ENCODE results near the gene GIPC2.
"Not testable (repeated sequence)": the region's sequence is repeated elsewhere in the genome, so short reads cannot be mapped to it uniquely, and the experiment has no call there.

GIPC2 gene

DNA sequence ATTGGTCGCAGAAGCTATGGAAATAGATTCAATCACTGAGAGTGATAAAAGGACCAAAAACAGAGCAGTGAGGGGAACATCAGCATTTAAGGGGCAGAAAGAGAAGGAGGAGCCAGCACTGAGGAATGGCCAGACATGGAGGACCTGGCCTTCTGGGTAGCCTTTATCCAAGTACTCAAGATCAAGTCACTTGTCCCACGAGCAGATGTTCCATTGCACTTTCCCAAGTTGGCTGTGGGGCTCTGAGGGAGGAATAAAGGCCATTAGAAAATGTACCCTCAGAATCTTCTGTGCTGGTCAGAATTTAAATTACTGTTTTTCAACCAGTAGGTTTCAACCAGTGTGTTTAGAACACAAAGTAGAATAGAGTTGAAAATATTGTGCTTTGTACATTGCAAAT, 55.3 kb downstream of the GIPC2 start:
- DNase-seq: no peak

DNA sequence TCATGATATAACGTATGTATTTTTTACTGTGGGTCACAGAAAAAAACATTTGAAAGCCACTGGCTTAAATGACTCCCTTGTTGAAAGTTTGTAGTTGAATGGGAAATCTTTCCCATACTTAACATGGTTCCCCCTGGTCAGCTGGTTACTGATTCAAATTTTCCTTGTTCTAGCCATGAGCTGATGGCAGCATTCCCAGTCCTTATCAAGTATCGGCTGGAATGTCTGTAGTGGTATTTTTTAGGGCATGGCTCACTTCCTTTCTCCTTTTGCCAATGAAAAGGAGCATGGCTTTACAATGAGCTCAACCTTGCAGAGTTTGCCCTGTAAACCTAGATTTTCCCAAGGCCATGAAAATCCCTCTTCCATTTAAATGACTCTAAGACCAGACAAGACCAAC, 55.7 kb downstream of the GIPC2 start:
- DNase-seq: peak; percentile 15

DNA sequence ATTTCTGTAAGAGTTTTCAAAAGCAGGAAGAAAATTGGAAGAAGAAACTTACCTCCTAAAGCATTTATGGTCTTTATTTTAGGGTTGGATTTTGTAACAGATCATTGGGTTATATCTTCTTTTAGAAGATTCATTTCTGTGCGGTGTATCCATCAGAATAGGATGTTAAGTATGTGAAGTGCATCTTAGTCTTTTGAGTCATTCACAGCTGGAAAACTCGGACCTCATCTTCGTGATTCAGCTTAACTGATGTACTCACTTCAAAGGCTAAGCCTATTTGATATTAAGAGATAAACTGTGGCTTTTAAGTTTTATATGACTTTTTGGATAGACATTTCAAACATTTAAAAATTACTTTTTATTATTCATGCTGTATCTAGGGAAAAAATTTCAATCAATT, 56.3 kb downstream of the GIPC2 start:
- no peak for DNase-seq

DNA sequence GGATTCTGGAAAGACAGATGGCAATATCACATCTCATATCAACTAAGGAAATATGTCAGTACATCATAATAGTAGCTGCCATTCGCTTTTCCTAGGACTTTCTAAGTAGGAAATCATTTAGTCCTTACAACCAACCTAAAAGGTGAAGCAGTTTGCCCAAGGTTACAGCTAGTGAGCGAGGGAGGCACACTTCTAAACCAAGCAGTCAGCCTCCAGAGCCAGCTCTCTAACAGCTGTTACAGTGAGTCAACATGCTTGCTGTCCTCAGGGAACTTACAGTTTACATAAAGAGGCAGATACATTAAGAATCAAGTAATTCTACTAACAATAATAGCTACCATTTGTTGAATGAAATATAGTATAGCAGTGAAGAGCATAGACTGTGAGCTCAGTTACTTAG, 57.1 kb downstream of the GIPC2 start:
- DNase-seq: no peak

DNA sequence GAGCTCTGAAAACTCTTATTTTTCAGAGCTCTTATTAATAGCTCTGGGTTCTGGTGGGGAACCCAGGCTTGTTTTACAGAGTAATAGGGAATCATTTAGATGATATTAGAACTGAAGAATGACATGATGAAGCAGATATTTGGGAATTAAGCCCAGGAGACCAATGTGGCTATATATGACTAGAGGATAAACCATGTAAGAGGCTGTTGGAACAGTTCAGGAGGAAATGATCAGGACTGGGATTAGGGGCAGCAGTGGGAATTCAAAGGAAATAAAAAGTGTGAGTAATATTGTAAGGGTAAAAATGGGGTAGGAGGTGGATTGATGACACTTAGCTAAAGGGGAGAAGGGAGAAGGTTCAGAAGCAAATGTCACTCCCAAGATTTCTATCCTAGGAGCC, 58.6 kb downstream of the GIPC2 start:
- DNase-seq: no peak

DNA sequence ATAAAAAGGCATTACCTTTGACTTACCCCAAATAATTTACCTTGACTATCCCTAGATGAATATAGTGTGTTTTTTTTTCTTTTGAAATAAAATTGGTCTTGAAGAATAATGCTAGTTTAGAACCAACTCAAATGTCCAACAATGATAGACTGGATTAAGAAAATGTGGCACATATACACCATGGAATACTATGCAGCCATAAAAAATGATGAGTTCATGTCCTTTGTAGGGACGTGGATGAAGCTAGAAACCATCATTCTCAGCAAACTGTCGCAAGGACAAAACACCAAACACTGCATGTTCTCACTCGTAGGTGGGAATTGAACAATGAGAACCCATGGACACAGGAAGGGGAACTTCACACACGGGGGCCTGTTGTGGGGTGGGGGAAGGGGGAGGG, 63.9 kb downstream of the GIPC2 start:
- DNase-seq: not testable (repeated sequence)

DNA sequence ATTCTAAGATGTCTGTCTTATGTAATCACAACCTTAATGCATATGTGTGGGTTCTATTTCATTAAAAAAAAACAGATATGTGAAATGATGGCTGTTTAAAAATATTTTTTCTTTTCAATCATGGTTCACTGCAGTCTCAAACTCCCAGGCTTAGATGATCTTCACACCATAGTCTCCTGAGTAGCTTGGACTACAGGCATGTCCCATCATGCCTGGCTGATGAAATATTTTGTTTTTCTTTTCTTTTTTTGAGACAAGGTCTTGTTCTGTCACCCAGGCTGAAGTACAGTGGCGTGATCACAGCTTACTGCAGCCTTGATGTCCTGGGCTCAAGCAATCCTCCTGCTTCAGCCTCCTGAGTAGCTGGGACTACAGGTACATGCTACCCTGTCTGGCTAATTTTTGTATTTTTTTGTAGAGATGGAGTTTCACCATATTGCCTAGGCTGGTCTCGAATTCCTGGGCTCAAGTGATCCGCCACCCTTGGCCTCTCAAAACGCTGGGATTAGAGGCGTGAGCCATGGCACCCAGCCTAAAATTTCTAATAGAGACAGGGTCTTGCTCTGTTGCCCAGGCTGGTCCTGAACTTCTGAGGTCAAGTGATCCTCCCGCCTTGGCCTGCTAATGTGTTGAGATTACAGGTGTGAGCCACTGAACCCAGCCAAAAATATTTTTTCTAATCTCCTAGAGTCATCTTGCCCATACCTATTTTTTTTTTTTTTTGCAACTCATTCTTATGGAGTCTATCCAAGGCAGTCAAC, 67.6 kb downstream of the GIPC2 start:
- DNase-seq: no peak

DNA sequence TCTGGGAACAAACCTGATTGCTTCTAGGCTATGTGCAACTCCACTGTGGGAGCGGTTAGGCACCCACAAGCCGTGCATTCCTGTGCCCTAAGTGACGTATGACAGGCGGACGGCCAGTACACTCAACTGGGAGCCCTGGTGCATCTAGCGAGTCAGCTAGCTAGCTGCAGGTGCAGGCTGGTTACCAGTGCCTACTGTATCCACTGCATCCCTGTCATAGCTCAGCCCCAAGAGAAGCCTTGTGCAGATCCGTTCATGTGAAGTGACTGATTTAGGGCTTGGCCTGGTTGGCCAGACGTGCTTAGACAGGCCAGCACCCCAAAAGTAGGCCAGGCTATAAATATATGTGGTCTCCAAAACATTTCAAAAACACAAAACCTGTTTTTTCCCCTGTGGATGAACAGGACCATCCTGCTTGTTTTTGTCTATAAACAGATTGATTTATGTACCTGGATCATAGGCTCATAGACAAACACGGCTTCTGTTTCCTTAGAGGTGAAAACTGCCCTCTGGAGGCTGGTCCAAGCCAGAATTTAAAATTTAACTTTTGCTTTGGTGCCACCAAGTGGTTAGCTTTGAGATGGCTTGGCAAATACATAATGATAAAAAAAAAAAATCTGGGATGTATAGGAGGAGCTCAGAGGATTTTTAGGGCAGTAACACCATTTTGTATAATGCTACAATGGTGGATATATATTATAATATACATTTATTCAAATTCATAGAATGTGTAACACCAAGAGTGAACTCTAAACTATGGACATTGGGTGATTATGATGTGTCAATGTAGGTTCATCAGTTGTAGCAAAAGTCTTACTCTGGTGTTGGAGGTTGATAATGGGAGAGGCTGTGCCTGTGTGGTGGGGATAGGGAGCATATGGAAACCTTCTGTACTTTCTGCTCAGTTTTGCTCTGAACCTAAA, 68.5 kb downstream of the GIPC2 start:
- DNase-seq: peak; percentile 78

DNA sequence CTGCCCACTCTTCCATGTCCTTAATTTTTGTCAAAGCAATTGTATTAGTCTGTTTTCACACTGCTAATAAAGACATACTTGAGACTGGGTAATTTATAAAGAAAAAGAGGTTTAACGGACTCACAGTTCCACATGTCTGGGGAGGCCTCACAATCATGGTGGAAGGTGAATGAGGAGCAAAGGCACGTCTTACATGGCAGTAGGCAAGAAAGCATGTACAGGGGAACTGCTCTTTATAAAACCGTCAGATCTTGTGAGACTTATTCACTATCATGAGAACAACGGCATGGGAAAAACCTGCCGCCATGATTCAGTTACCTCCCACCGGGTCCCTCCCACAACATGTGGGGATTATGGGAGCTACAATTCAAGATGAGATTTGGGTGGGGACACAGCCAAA, 74.7 kb downstream of the GIPC2 start:
- not testable (repeated sequence) for DNase-seq

DNA sequence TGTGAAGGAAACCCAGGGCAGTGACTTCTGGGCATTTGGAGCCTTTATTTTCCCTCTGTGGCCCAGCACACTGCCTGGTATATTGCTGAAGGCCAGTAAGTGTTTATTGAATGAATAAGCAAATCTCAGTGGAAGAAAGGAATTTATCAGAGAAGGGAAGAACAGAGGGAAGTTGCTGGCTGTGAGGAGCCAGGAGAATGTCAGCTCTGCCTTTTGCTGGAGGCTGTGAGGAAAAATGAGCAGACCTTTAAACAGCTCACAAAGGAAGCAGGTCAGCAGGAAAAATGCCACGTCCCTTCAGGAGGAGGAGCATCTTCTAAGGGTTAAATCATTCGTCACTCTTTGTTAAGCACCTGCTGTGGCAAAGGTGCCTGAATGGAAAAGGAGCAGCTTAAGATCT, 75.9 kb downstream of the GIPC2 start:
- DNase-seq: no peak

DNA sequence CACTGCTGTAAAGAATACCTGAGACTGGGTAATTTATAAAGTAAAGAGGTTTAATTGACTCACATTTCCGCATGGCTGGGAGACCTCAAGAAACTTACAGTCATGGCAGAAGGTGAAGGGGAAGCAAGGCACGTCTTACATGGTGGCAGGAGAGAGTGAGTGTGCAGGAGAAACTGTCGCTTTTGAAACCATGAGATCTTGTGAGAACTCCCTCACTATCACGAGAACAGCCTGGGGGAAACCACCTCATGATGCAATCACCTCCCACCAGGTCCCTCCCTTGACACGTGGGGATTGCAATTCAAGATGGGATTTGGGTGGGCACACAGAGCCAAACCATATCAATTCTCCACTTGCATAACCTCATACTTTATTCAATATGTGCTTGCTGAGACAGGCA, 76.6 kb downstream of the GIPC2 start:
- no peak for DNase-seq

DNA sequence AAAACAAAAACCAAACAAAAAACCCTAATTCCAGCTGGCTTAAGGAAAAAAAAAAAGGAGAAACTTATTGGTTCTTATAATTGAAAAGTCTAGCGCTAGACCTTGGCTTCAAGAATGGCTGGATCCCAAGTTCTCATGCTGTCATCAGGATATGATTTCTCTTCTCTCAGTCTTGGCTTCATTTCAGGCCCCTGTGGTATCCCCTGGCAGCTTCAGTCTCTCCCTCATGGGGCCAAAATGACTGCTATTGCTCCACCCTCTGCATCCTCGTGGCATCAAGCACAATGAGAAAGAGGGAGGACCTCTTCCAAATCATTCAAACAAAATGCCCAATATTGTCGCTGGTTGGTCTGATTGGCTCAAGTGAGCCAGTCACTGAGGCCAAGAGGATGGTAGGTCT, 80.7 kb downstream of the GIPC2 start:
- DNase-seq: no peak

DNA sequence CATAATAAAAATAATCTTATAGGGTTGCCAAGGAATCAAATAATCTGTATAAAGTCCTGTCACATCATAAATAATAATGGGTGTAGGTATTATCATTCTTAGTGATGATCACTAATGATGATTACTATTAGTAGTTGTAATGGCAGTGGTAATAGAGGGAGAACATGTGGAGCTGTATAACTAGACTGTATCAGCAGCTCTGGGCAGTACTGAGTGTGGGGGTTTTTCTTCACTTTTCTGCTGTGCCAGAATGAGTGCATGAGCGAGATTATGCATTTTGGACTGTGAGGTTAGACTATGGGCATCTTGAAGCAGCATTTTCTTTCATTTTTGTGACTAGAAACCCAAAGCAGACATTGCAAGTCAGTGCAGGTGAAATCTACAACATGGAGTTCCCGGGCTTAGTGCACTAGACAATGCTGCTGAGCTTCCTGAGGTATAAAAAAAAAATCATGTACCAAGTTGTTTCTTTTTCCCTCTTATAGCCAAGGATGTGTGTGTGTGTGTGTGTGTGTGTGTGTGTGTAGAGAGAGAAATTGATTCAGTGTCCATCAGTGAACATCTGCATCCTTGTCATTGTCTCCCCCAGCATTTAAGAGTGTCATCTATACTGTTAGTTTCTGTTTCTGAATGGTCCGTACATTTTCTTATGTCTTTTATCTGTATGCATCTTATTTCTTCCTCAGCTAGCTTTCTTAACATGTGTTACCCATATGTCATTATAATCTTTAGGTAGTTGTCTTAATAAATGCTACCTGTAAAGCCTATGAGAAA, 86.6 kb downstream of the GIPC2 start:
- no peak for DNase-seq

DNA sequence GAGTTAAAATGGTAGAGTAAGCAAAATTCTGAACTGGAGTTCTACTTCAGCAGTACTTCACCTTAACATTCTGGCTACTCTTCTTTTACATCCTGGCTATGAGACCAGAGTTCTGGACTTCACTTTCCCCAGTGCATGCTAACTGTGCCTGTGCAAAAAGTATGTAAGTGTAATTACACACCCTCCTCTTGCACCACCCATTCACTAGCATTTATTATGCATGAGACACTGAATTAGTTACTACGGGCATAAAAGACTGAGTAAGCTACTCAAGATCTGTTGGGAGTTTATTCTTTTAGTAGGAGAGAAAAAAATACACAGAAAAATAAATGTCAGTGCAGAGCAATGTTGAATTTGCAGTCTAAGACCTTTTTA, 87.2 kb downstream of the GIPC2 start:
- no peak for DNase-seq

DNA sequence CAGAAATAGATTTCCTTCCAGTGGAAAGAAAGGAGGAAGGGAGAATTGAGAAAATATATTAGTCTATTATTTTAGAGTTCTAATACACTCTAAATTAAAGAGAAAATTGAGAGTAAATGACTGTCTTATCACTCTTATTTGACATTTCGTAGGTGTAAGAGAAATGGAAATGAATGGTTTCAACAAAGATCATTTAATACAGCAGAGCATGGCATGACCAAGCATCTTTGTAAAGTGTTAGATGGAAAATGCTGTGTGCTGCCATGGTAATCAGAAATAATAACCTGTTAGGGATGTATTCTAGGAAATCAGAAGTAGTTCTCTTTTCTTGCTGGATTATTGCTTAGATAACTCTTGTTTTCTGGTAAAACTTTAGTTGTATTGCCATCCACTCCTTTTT, 90.9 kb downstream of the GIPC2 start:
- DNase-seq: no peak

DNA sequence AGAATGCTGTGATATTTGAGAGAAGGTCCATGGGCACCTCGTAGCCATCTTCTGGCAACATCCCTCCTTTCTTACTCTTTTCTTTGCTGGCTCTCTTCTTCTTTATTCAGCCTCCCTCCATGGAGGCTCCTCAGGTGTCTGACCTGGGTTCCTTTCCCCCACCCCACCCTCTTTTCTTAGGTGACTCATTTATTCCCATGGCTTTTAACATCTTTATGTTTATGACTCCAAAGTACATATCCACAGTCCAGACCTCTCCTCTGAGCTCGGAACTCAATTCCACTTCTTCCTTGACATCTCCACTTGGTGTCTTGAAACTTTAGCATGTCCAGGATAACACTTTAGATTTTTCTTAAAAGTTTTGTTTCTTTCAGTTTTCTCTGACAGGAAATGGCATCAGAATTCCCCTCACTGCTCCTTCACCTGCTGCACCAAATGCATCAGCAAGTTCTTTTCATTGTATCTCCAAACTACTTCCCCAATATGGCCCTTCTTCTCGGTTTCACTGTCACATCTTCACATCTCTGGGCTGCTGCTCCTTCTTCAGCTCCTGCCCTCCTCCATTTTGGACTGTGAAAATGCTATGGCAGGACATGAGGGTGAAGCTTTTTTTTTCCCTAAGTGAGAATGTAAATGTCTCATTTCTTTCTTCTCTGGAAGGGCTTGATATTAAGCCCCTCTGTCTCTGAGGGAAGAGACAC, 95.9 kb downstream of the GIPC2 start:
- DNase-seq: no peak

DNA sequence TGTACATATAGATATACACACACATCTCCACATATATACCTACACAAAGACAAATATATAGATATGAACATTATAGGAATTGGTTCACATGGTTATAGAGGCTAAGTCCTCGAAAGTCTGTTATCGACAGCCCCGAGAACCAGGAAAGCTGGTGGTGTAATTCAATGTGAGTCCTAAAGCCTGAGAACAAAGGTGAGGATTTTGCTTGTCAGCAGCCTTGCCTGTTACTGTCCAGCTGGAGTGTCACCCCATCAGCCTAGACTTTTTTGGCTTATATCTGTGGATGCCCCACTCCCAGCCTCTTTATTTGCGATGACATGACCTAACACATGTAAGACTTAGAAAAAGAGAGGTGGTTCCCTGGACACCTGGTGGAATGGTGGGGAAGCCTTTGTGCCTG, 97.0 kb downstream of the GIPC2 start:
- no peak for DNase-seq

DNA sequence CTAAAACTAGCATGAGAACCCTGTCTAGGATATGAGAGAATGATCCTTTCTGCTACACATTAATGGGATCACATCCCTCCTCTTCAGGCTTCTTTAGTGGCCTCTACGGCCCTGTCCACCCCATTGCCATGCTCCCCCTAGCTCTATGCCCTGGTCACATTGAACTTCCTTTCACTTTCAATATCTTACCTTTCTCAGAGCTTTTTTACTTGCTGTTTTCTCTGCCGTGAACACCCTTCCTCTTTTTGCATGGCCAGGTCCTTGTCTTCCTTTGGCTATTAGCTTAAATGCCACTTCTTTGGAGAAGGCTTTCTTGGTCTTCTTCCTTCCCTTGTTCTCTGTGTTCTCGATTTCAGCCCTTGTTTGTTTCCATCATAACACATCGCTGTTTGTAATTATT, 97.4 kb downstream of the GIPC2 start:
- no peak for DNase-seq

DNA sequence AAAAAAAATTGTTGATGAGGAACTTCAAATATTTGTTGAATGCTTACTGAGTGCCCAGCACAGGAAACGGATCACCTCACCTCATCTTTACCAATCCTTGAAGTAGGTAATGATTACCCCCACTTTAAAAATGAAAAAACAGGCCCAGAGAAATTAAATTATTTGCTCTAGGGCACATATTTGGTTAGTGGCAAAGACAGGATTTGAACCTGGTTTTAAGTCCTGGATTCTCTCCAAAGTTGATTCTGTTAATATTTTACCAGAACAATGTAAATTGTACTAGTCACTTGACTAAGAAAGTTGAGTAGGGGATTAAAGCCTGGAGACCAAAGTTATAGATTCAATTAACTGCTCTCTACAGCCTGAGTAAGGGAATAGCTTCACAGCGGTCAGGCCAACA, 97.9 kb downstream of the GIPC2 start:
- no peak for DNase-seq

DNA sequence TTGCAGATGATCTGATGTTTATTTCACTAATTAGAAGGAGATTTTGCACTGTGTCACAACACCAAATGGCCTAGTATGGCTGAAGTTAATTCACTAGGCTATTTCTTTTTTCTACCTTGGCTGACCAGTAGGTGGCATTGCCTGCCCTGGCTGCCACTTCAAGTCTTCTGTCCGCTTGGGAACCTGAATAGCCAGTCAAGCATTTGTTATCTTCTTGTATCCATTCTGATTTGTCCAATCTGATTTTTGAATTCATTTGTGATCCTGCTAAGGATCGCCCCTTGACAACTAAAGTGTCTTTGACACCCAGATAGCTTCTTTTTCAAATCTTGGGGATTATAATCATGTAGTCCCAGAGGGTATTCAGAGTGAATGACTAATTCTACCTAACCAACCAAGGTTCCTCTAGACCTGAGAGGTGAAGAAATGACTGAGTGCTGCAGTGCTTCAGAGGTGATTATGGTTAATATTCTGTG, 99.4 kb downstream of the GIPC2 start:
- DNase-seq: peak; percentile 53

DNA sequence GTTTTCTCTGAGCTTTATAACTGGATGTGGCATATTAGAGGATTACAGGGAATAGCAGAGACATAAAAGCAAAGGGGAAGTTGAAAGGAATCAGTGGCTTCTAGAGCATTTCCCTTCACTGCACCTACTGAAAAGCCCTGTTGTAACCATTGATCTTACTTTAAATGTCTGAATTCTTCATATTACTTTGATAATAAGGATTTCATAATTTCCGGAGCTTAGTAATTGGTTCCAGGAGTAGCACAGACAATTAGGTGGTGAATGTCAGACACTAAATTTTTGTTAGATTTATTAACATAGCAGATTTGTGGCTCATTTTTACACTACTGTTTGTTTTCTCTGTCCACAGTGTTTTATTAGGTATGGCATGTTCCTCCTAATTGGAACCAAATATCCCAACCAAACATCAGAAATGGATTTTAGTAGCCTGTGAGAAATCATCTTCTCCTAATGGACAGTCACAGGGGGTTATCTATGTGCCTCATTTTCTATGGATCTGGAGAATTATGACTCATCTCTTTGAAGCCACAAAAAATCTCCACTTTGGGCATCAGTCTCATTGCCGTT, 100.5 kb downstream of the GIPC2 start:
- DNase-seq: no peak

DNA sequence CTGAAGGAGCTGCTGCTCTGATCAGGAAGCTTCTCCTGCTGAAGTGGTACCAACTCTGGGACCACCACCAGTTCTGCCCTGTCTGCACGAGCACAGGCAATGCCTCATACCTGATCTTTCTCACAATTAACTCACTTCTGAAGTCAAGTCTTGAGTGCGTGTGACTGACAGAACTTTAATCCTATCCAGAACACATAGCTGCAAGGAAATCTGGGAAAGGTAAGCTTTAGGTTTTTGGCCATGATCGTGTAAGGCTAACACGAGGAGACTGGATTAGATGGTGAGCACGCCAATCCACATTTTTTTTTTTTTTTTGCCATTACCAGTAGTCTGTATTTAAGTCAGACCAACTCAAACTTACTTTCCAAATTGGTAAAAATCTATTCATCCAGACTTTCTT, 101.3 kb downstream of the GIPC2 start:
- no peak for DNase-seq
